Panc1 (cell line): ENCODE data around the gene HNF1B. TPM values are rescaled to one million over a fixed set of nuclear protein-coding genes. Genes with fewer than 3 reads are reported as not detected.

ENCODE experiments used
- ATAC-seq: fragments of 200-7000 bp; cut with Tn5 transposase; 2 replicates; pipeline ENCODE4 v1.9.1; 2020; ENCODE audit warnings: mild to moderate bottlenecking, moderate library complexity
- BruUV-seq: library from RNA; stranded (reverse); fragments of 400-500 nt; replicated peaks from 2 replicates; lab custom pipeline; 2021; lab: Mats Ljungman, UMichigan
- CTCF ChIA-PET: fragments of 300-600 bp; sonication (Branson Sonifier 250); formaldehyde crosslinking; loops from one replicate; lab custom pipeline; 2022; ENCODE audit warnings: antibody characterized with exemption; lab: Charles Lee
- POLR2A ChIA-PET: fragments of 300-600 bp; sonication (Branson Sonifier 250); formaldehyde crosslinking; loops from one replicate; lab custom pipeline; 2022; ENCODE audit warnings: antibody characterized with exemption; lab: Charles Lee
- DNase-seq: peaks from one replicate; pipeline ENCODE4 v3.0.0-alpha.2; 2010; ENCODE audit warnings: low read depth, low spot score
- H3K27ac ChIP-seq: 2 replicates; pipeline ENCODE4 v1.5.1; 2011; ENCODE audit warnings: mild to moderate bottlenecking, low read length, inconsistent platforms
- H3K27me3 ChIP-seq: fragments of 200-500 bp; sonication (Bioruptor generic); 2 replicates; pipeline ENCODE4 v1.6.0; 2014; ENCODE audit warnings: low read length, inconsistent platforms; ENCODE audit not compliant: control insufficient read depth, insufficient read depth
- H3K36me3 ChIP-seq: fragments of 200-500 bp; sonication (Bioruptor generic); 2 replicates; pipeline ENCODE4 v1.5.1; 2014; ENCODE audit warnings: inconsistent platforms, mild to moderate bottlenecking, low read length, moderate library complexity; ENCODE audit not compliant: control insufficient read depth, insufficient read depth
- H3K4me1 ChIP-seq: 2 replicates; pipeline ENCODE4 v1.5.1; 2011; ENCODE audit warnings: inconsistent platforms, mild to moderate bottlenecking, low read length, moderate library complexity; ENCODE audit not compliant: control insufficient read depth, insufficient read depth
- H3K4me3 ChIP-seq, 2 experiments: 2 replicates each; pipeline ENCODE4 v1.5.1; 2011 to 2012; ENCODE audit warnings: low read depth in 2 of 2, low read length in 2 of 2, mild to moderate bottlenecking in 2 of 2, inconsistent platforms in 1 of 2, moderate library complexity in 1 of 2
- H3K9me3 ChIP-seq: fragments of 200-500 bp; sonication (Bioruptor generic); 2 replicates; pipeline ENCODE4 v1.5.1; 2014; ENCODE audit warnings: low read depth, mild to moderate bottlenecking, inconsistent platforms, low read length, moderate library complexity; ENCODE audit not compliant: control insufficient read depth, insufficient read depth
- POLR2AphosphoS5 ChIP-seq: IDR thresholded peaks from 2 replicates; pipeline ENCODE4 v1.6.1; 2012; ENCODE audit warnings: mild to moderate bottlenecking, low read depth, low read length, moderate library complexity
- SIN3A ChIP-seq: IDR thresholded peaks from 2 replicates; pipeline ENCODE4 v1.6.1; 2012; ENCODE audit warnings: low read depth, mild to moderate bottlenecking, low read length, moderate library complexity, borderline replicate concordance; ENCODE audit not compliant: insufficient read depth
- TCF7L2 ChIP-seq: IDR thresholded peaks from 2 replicates; pipeline ENCODE4 v1.6.1; 2011; ENCODE audit warnings: mild to moderate bottlenecking, low read depth, low read length, inconsistent platforms
- in situ Hi-C: cut with HindIII; loops from 2 replicates; pipeline ENCODE4 v1.10.0; 2016; ENCODE audit warnings: low sequenced_read_pairs, low pct_unique_long_range_greater_than_20kb
- intact Hi-C: fragments of 100-400 bp; cut with micrococcal nuclease; formaldehyde crosslinking; loops from one replicate; pipeline ENCODE4 v1.10.0; 2022; ENCODE audit not compliant: unreplicated experiment
- total RNA-seq: library from RNA; stranded (reverse); gene quantifications from one replicate; pipeline ENCODE4 v1.2.1, GENCODE V29; 2021; ENCODE audit not compliant: unreplicated experiment
- TF ChIP-seq, protein P1 (sequence below), 2 experiments: IDR thresholded peaks; 2 replicates each; pipeline ENCODE4 v1.6.1; 2011 to 2012; ENCODE audit warnings: low read depth in 2 of 2, control low read depth in 1 of 2, low read length in 1 of 2, mild to moderate bottlenecking in 1 of 2, moderate library complexity in 1 of 2; ENCODE audit not compliant: insufficient read depth in 1 of 2
- TF ChIP-seq, protein P2 (sequence below): fragments of 450-650 bp; IDR thresholded peaks from 2 replicates; pipeline ENCODE4 v1.5.1; 2017; ENCODE audit warnings: mild to moderate bottlenecking

HNF1B gene
- total RNA-seq, 1 experiment from 2014 or later = not detected

DNA sequence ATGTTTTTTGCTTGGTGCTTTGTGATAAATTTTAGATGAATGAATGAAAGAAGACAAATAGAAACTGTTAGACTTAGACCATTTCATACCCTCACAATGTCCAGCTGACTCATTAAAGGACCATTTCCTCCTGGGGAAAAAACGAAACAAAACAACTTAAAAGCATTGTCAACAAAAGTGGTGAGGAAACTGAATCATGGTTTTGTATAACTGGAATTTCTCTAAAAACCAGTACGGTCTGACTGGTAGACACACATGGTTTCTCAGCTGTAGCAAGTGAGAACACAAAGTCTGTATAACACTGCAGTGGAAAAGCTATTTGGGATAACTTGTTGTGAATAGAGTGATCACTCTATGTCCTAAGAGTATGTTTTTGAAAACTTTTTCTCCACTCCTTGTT is 96.3 kb downstream of the HNF1B start:
- ChIA-PET CTCF (no interaction called here), POLR2A (no interaction called here)
- no peak for ATAC-seq
- TF ChIP-seq, protein P1, sequence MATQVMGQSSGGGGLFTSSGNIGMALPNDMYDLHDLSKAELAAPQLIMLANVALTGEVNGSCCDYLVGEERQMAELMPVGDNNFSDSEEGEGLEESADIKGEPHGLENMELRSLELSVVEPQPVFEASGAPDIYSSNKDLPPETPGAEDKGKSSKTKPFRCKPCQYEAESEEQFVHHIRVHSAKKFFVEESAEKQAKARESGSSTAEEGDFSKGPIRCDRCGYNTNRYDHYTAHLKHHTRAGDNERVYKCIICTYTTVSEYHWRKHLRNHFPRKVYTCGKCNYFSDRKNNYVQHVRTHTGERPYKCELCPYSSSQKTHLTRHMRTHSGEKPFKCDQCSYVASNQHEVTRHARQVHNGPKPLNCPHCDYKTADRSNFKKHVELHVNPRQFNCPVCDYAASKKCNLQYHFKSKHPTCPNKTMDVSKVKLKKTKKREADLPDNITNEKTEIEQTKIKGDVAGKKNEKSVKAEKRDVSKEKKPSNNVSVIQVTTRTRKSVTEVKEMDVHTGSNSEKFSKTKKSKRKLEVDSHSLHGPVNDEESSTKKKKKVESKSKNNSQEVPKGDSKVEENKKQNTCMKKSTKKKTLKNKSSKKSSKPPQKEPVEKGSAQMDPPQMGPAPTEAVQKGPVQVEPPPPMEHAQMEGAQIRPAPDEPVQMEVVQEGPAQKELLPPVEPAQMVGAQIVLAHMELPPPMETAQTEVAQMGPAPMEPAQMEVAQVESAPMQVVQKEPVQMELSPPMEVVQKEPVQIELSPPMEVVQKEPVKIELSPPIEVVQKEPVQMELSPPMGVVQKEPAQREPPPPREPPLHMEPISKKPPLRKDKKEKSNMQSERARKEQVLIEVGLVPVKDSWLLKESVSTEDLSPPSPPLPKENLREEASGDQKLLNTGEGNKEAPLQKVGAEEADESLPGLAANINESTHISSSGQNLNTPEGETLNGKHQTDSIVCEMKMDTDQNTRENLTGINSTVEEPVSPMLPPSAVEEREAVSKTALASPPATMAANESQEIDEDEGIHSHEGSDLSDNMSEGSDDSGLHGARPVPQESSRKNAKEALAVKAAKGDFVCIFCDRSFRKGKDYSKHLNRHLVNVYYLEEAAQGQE (IDR thresholded peaks at IDR 0.05; ENCODE audit: insufficient read depth in 1 of 2, low read depth in 2 of 2, low read length in 1 of 2) = no peak
- TF ChIP-seq SIN3A (no peak), TCF7L2 (no peak), POLR2AphosphoS5 (no peak)
- TF ChIP-seq, protein P2, sequence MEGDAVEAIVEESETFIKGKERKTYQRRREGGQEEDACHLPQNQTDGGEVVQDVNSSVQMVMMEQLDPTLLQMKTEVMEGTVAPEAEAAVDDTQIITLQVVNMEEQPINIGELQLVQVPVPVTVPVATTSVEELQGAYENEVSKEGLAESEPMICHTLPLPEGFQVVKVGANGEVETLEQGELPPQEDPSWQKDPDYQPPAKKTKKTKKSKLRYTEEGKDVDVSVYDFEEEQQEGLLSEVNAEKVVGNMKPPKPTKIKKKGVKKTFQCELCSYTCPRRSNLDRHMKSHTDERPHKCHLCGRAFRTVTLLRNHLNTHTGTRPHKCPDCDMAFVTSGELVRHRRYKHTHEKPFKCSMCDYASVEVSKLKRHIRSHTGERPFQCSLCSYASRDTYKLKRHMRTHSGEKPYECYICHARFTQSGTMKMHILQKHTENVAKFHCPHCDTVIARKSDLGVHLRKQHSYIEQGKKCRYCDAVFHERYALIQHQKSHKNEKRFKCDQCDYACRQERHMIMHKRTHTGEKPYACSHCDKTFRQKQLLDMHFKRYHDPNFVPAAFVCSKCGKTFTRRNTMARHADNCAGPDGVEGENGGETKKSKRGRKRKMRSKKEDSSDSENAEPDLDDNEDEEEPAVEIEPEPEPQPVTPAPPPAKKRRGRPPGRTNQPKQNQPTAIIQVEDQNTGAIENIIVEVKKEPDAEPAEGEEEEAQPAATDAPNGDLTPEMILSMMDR = no peak
- H3K36me3 ChIP-seq = no peaks in the 10 kb centered on the region
- in situ Hi-C loops = no loop called here
- peaks cover 3% of the 10 kb centered on the region; the same call in 1 of the 2 replicates for H3K27me3 ChIP-seq
- H3K9me3 ChIP-seq = no peaks in the 10 kb centered on the region
- no peak overlapping the region for H3K27ac ChIP-seq
- no TSS peak for BruUV-seq
- no peak overlapping the region for H3K4me3 ChIP-seq
- H3K4me1 ChIP-seq = no peaks in the 10 kb centered on the region
- intact Hi-C loops = no loop called here
- no peak for DNase-seq

DNA sequence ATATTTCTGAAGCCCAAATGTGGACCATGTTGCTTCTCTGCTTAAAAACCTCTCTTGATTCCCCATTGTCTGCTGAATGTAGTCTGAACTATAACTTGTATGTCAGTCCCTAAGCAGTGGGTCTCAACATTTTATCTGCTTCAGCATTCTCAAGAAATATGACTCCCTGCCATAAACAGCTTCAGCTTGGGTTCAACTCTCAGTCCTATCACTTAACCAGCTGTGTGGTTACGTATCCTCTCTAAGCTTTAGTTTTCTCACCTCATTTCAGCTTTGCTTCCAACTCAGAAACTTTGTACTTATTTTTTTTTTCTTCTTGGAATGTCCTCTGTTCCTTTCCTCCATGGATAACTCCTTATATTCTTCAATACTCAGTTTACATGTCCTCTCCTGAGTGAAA is 97.0 kb downstream of the HNF1B start:
- Histone ChIP-seq H3K4me1 (no peaks in the 10 kb centered on the region), H3K27me3 (peaks cover 3% of the 10 kb centered on the region; the same call in 1 of the 2 replicates), H3K9me3 (no peaks in the 10 kb centered on the region), H3K27ac (no peak overlapping the region), H3K4me3 (no peak overlapping the region), H3K36me3 (peaks cover under 1% of the 10 kb centered on the region; the same call in 1 of the 2 replicates)
- ATAC-seq (no peak), DNase-seq (no peak)
- intact Hi-C loops (no loop called here), in situ Hi-C loops (no loop called here)
- TF ChIP-seq TCF7L2 (no peak), POLR2AphosphoS5 (no peak)
- TF ChIP-seq, protein P1 (IDR thresholded peaks at IDR 0.05; ENCODE audit: insufficient read depth in 1 of 2, low read depth in 2 of 2, low read length in 1 of 2) = no peak
- ChIA-PET POLR2A (no interaction called here), CTCF (interaction anchor here (0.7 kb wide), 1 partner anchor 143 kb away, joined by 3 read pairs; no protein-coding TSS in a partner anchor)
- BruUV-seq = no TSS peak
